Gastroesophageal sphincter (tissue), 3 donors: ENCODE results near the gene DYNC1LI2.

Experiments used
- EP300 ChIP-seq: sonication (generic); formaldehyde crosslinking; IDR thresholded peaks from one replicate; pipeline ENCODE4 v1.6.1; 2017; ENCODE audit warnings: antibody characterized with exemption, mild to moderate bottlenecking
- POLR2A ChIP-seq, 2 donors: fragments of 450-650 bp; IDR thresholded peaks; one replicate each; pipeline ENCODE4 v1.6.1; 2017; ENCODE audit warnings: antibody characterized with exemption in 2 of 2, mild to moderate bottlenecking in 2 of 2, moderate library complexity in 1 of 2
- POLR2AphosphoS5 ChIP-seq: sonication (generic); formaldehyde crosslinking; IDR thresholded peaks from one replicate; pipeline ENCODE4 v1.6.1; 2017; ENCODE audit warnings: antibody characterized with exemption
- TF ChIP-seq, protein P1 (sequence below), 4 experiments: fragments of 200-600 bp in 2 of 4; fragments of 450-650 bp in 2 of 4; sonication (generic) in 1 of 4; IDR thresholded peaks; one replicate each; pipeline ENCODE4 v1.5.1; 2017 to 2019; ENCODE audit warnings: antibody characterized with exemption in 4 of 4, mild to moderate bottlenecking in 2 of 4, moderate library complexity in 2 of 4

DNA sequence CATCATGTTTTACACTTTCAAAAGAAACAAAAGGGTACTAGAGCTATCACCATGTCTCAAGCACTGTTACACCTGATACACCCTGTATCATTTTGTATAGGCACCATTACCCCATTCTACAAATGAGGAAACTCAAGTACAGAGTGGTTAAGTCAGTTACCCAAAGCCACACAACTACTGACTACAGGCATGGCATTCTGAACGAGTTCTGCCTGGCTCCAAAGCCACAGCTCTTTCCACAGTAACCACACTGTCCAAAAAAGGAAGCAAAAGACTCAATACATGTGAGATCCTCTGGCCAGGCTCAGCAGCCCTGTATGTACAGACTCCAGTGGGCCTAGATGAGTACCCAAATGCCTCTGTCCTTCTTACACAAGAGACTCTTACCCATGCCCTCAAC, 4.7 kb downstream of the DYNC1LI2 start:
- TF ChIP-seq, protein P1, sequence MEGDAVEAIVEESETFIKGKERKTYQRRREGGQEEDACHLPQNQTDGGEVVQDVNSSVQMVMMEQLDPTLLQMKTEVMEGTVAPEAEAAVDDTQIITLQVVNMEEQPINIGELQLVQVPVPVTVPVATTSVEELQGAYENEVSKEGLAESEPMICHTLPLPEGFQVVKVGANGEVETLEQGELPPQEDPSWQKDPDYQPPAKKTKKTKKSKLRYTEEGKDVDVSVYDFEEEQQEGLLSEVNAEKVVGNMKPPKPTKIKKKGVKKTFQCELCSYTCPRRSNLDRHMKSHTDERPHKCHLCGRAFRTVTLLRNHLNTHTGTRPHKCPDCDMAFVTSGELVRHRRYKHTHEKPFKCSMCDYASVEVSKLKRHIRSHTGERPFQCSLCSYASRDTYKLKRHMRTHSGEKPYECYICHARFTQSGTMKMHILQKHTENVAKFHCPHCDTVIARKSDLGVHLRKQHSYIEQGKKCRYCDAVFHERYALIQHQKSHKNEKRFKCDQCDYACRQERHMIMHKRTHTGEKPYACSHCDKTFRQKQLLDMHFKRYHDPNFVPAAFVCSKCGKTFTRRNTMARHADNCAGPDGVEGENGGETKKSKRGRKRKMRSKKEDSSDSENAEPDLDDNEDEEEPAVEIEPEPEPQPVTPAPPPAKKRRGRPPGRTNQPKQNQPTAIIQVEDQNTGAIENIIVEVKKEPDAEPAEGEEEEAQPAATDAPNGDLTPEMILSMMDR (IDR thresholded peaks at IDR 0.05): no peak
- TF ChIP-seq EP300 (no peak), POLR2A (IDR thresholded peaks at IDR 0.05) (no peak), POLR2AphosphoS5 (no peak)
